H9 (cell line): ENCODE measurements around the gene PDIA3. TPM values are rescaled to one million over a fixed set of nuclear protein-coding genes. Genes with fewer than 3 reads are reported as not detected.

Experiments used
- DNase-seq: peaks from one replicate; pipeline ENCODE4 v3.0.0-alpha.2; 2017
- H2AFZ ChIP-seq: one replicate; pipeline ENCODE4 v1.6.1; 2013; ENCODE audit warnings: mild to moderate bottlenecking, low read length, control low read depth, moderate library complexity
- H2AK5ac ChIP-seq: 2 replicates; pipeline ENCODE4 v1.6.1; 2013; ENCODE audit warnings: low read length, control low read depth, mixed read lengths; ENCODE audit not compliant: insufficient read length
- H2BK120ac ChIP-seq: one replicate; pipeline ENCODE4 v1.6.1; 2013; ENCODE audit warnings: low read depth, mild to moderate bottlenecking, low read length, control low read depth, inconsistent platforms; ENCODE audit not compliant: poor library complexity, severe bottlenecking
- H2BK12ac ChIP-seq: 2 replicates; pipeline ENCODE4 v1.6.1; 2013; ENCODE audit warnings: low read length, control low read depth, mixed read lengths, low read depth; ENCODE audit not compliant: insufficient read length
- H2BK15ac ChIP-seq: 2 replicates; pipeline ENCODE4 v1.6.1; 2013; ENCODE audit warnings: low read depth, low read length, control low read depth
- H2BK20ac ChIP-seq: one replicate; pipeline ENCODE4 v1.6.1; 2013; ENCODE audit warnings: low read depth, mild to moderate bottlenecking, low read length, control low read depth, inconsistent platforms; ENCODE audit not compliant: poor library complexity, severe bottlenecking
- H2BK5ac ChIP-seq: 2 replicates; pipeline ENCODE4 v1.6.1; 2013; ENCODE audit warnings: low read length, control low read depth, mixed read lengths; ENCODE audit not compliant: insufficient read length
- H3K14ac ChIP-seq: 2 replicates; pipeline ENCODE4 v1.6.1; 2013; ENCODE audit warnings: low read length, control low read depth; ENCODE audit not compliant: insufficient read depth
- H3K18ac ChIP-seq: 2 replicates; pipeline ENCODE4 v1.6.1; 2013; ENCODE audit warnings: low read depth, mild to moderate bottlenecking, mixed read lengths, low read length, control low read depth; ENCODE audit not compliant: insufficient read length
- H3K23ac ChIP-seq: 2 replicates; pipeline ENCODE4 v1.6.1; 2013; ENCODE audit warnings: low read length, control low read depth, mixed read lengths, low read depth; ENCODE audit not compliant: insufficient read length
- H3K23me2 ChIP-seq: 2 replicates; pipeline ENCODE4 v1.6.1; 2013; ENCODE audit warnings: low read depth, mild to moderate bottlenecking, mixed read lengths, low read length, control low read depth; ENCODE audit not compliant: insufficient read length, poor library complexity, severe bottlenecking
- H3K27ac ChIP-seq: 2 replicates; pipeline ENCODE4 v1.5.1; 2013; ENCODE audit warnings: low read length, control low read depth, mixed read lengths, low read depth; ENCODE audit not compliant: insufficient read length
- H3K27me3 ChIP-seq: 2 replicates; pipeline ENCODE4 v1.6.1; 2013; ENCODE audit warnings: low read length, control low read depth, inconsistent platforms; ENCODE audit not compliant: insufficient read depth
- H3K4ac ChIP-seq: 2 replicates; pipeline ENCODE4 v1.6.1; 2013; ENCODE audit warnings: low read depth, mild to moderate bottlenecking, control low read depth, inconsistent platforms, low read length, moderate library complexity
- H3K4me1 ChIP-seq: 2 replicates; pipeline ENCODE4 v1.6.1; 2013; ENCODE audit warnings: low read length, control low read depth, inconsistent platforms; ENCODE audit not compliant: insufficient read depth
- H3K4me2 ChIP-seq: 2 replicates; pipeline ENCODE4 v1.6.1; 2013; ENCODE audit warnings: low read length, control low read depth, mixed read lengths; ENCODE audit not compliant: insufficient read length, insufficient read depth
- H3K56ac ChIP-seq: 2 replicates; pipeline ENCODE4 v1.6.1; 2013; ENCODE audit warnings: low read depth, mild to moderate bottlenecking, mixed read lengths, low read length, control low read depth; ENCODE audit not compliant: insufficient read length
- H3K79me1 ChIP-seq: 2 replicates; pipeline ENCODE4 v1.6.1; 2013; ENCODE audit warnings: low read depth, mild to moderate bottlenecking, moderate library complexity, low read length, control low read depth, inconsistent platforms; ENCODE audit not compliant: insufficient read depth, poor library complexity, severe bottlenecking
- H3K79me2 ChIP-seq: 2 replicates; pipeline ENCODE4 v1.6.1; 2013; ENCODE audit warnings: low read length, control low read depth, inconsistent platforms; ENCODE audit not compliant: insufficient read depth
- H3K9ac ChIP-seq: 2 replicates; pipeline ENCODE4 v1.6.1; 2013; ENCODE audit warnings: low read length, control low read depth, mixed read lengths; ENCODE audit not compliant: insufficient read length; ENCODE audit errors: extremely low read depth
- H3K9me3 ChIP-seq: one replicate; pipeline ENCODE4 v1.6.1; 2013; ENCODE audit warnings: low read depth, low read length, inconsistent platforms; ENCODE audit not compliant: control insufficient read depth
- H3T11ph ChIP-seq: one replicate; pipeline ENCODE4 v1.6.1; 2013; ENCODE audit warnings: mild to moderate bottlenecking, low read length, control low read depth, inconsistent platforms
- H4K20me1 ChIP-seq: one replicate; pipeline ENCODE4 v1.6.1; 2013; ENCODE audit not compliant: control insufficient read depth, insufficient read length, insufficient read depth
- H4K5ac ChIP-seq: 2 replicates; pipeline ENCODE4 v1.6.1; 2013; ENCODE audit warnings: low read depth, mild to moderate bottlenecking, mixed read lengths, low read length, control low read depth; ENCODE audit not compliant: insufficient read length
- H4K8ac ChIP-seq: replicated peaks from 2 replicates; pipeline ENCODE4 v1.6.1; 2013; ENCODE audit warnings: low read length, control low read depth, mixed read lengths, low read depth; ENCODE audit not compliant: insufficient read length
- H4K91ac ChIP-seq: 2 replicates; pipeline ENCODE4 v1.6.1; 2013; ENCODE audit warnings: low read depth, mild to moderate bottlenecking, moderate library complexity, mixed read lengths, low read length, control low read depth; ENCODE audit not compliant: insufficient read length
- H3K27ac Mint-ChIP-seq, 3 experiments: 2 replicates in 2 of 3; 3 replicates in 1 of 3; pipeline ENCODE4 v1.8.0; 2020 to 2021; ENCODE audit warnings: mixed read lengths in 3 of 3, mild to moderate bottlenecking in 1 of 3, moderate library complexity in 1 of 3
- H3K27me3 Mint-ChIP-seq: 2 replicates; pipeline ENCODE4 v1.8.0; 2021; ENCODE audit warnings: low read depth, mild to moderate bottlenecking, moderate library complexity, mixed read lengths
- H3K36me3 Mint-ChIP-seq, 3 experiments: 2 replicates in 2 of 3; 3 replicates in 1 of 3; pipeline ENCODE4 v1.8.0; 2020 to 2021; ENCODE audit warnings: low read depth in 3 of 3, mixed read lengths in 3 of 3; ENCODE audit not compliant: insufficient read depth in 1 of 3
- H3K4me1 Mint-ChIP-seq, 2 experiments: 2 replicates each; pipeline ENCODE4 v1.8.0; 2020; ENCODE audit warnings: mixed read lengths in 2 of 2
- H3K4me3 Mint-ChIP-seq, 2 experiments: 2 replicates in 1 of 2; 3 replicates in 1 of 2; pipeline ENCODE4 v1.8.0; 2020 to 2021; ENCODE audit warnings: mild to moderate bottlenecking in 2 of 2, mixed read lengths in 2 of 2, moderate library complexity in 1 of 2
- H3K9me3 Mint-ChIP-seq, 2 experiments: 2 replicates in 1 of 2; 3 replicates in 1 of 2; pipeline ENCODE4 v1.8.0; 2020; ENCODE audit warnings: mild to moderate bottlenecking in 2 of 2, mixed read lengths in 2 of 2, moderate library complexity in 1 of 2
- CTCF ChIP-seq: fragments of 200-600 bp; sonication (generic); conservative IDR thresholded peaks from 3 replicates; pipeline ENCODE4 v1.8.0; 2021; ENCODE audit warnings: antibody characterized with exemption, mild to moderate bottlenecking
- WGBS: extraction: QIAGEN DNeasy Blood & Tissue Kit; methylation state at CpG from one replicate; pipeline ENCODE4 v1.1.7; 2013; ENCODE audit warnings: missing lambda C conversion rate, low lambda C conversion rate, mixed read lengths; ENCODE audit not compliant: insufficient read length; ENCODE audit errors: extremely low coverage; 5-methylcytosine and 5-hydroxymethylcytosine counted together
- total RNA-seq: library from RNA; stranded (reverse); gene quantifications from 2 replicates; pipeline ENCODE4 v1.2.1, GENCODE V29; 2021

The PDIA3 gene
- total RNA-seq, 1 experiment from 2014 or later, result 524 TPM

- Histone ChIP-seq H3K4me1 (peaks cover 18% of the 10 kb centered on the region; the same call in 1 of the 2 replicates), H4K91ac (no peak overlapping the region), H2AK5ac (no peak overlapping the region), H3K4me2 (no peak overlapping the region), H3K56ac (no peak overlapping the region), H2BK15ac (no peak overlapping the region), H2BK20ac (no peak overlapping the region), H3K79me1 (peaks cover 3% of the 10 kb centered on the region), H4K5ac (no peak overlapping the region), H2BK5ac (no peak overlapping the region), H2BK120ac (no peak overlapping the region), H3K23ac (no peak overlapping the region), H3T11ph (no peak overlapping the region), H3K23me2 (peaks cover 12% of the 10 kb centered on the region), H2BK12ac (no peak overlapping the region), H3K4ac (no peak overlapping the region), H3K9ac (no peak overlapping the region), H3K14ac (no peak overlapping the region), H3K79me2 (peaks cover 6% of the 10 kb centered on the region; the same call in 1 of the 2 replicates), H3K27me3 (no peaks in the 10 kb centered on the region), H4K8ac (no peak overlapping the region), H3K9me3 (no peaks in the 10 kb centered on the region), H2AFZ (no peak overlapping the region), H3K27ac (peak overlapping the region; percentile 2), H3K18ac (peak overlapping the region; percentile 3), H4K20me1 (no peaks in the 10 kb centered on the region)
- WGBS, result no CpG with 5 or more reads among the region's 3 CpGs
- peaks cover 55 to 80% (median 60%) of the 10 kb centered on the region in 3 experiments for H3K36me3 Mint-ChIP-seq
- DNase-seq, result no peak
- no peaks in the 10 kb centered on the region for H3K9me3 Mint-ChIP-seq
- no peak for TF ChIP-seq CTCF
- H3K4me1 Mint-ChIP-seq, result peaks cover 71 to 80% of the 10 kb centered on the region in 2 experiments
- H3K27me3 Mint-ChIP-seq, result no peaks in the 10 kb centered on the region; the same call in 1 of the 2 replicates
- no peak overlapping the region for H3K4me3 Mint-ChIP-seq
- H3K27ac Mint-ChIP-seq, result peak overlapping the region; percentile 15 to 86 (median 69); a peak in 5 of 7 replicates
Measured at GRCh38 chr15:43796566-43796965, 50.3 kb downstream of the PDIA3 start.
